Gastroesophageal sphincter (tissue), 4 donors: ENCODE measurements around the gene OLFM4. TPM values are rescaled to one million over a fixed set of nuclear protein-coding genes. Genes with fewer than 3 reads are reported as not detected.

Experiments used
- ATAC-seq: fragments of 150-250 bp; one replicate; pipeline ENCODE4 v1.9.1; 2016; ENCODE audit warnings: mild to moderate bottlenecking, moderate library complexity
- H3K27ac ChIP-seq, 4 donors: fragments of 200-600 bp; sonication (generic) in 3 of 4; 1 replicate in 3 of 4; 2 replicates in 1 of 4; pipeline ENCODE4 v1.5.1; 2016 to 2019
- H3K27me3 ChIP-seq: fragments of 200-600 bp; sonication (generic); one replicate; pipeline ENCODE4 v1.5.1; 2019
- H3K36me3 ChIP-seq, 2 donors: fragments of 200-600 bp; sonication (generic); one replicate each; pipeline ENCODE4 v1.5.1; 2019; ENCODE audit warnings: control low read depth in 1 of 2
- H3K4me1 ChIP-seq, 3 donors: fragments of 200-600 bp; sonication (generic); 1 replicate in 2 of 3; 2 replicates in 1 of 3; pipeline ENCODE4 v1.5.1; 2016 to 2019; ENCODE audit warnings: control low read depth in 2 of 3
- H3K4me3 ChIP-seq, 2 donors: fragments of 200-600 bp; sonication (generic); one replicate each; pipeline ENCODE4 v1.5.1; 2019; ENCODE audit warnings: mild to moderate bottlenecking in 1 of 2, moderate library complexity in 1 of 2
- H3K9me3 ChIP-seq, 3 donors: fragments of 200-600 bp; sonication (generic); one replicate each; pipeline ENCODE4 v1.5.1; 2017 to 2019; ENCODE audit warnings: control low read depth in 2 of 3
- CTCF ChIP-seq, 4 experiments: fragments of 200-600 bp in 2 of 4; fragments of 450-650 bp in 2 of 4; sonication (generic) in 1 of 4; IDR thresholded peaks; one replicate each; pipeline ENCODE4 v1.5.1; 2017 to 2019; ENCODE audit warnings: antibody characterized with exemption in 4 of 4, mild to moderate bottlenecking in 2 of 4, moderate library complexity in 2 of 4
- EP300 ChIP-seq: sonication (generic); formaldehyde crosslinking; IDR thresholded peaks from one replicate; pipeline ENCODE4 v1.6.1; 2017; ENCODE audit warnings: antibody characterized with exemption, mild to moderate bottlenecking
- POLR2A ChIP-seq, 2 donors: fragments of 450-650 bp; IDR thresholded peaks; one replicate each; pipeline ENCODE4 v1.6.1; 2017; ENCODE audit warnings: antibody characterized with exemption in 2 of 2, mild to moderate bottlenecking in 2 of 2, moderate library complexity in 1 of 2
- POLR2AphosphoS5 ChIP-seq: sonication (generic); formaldehyde crosslinking; IDR thresholded peaks from one replicate; pipeline ENCODE4 v1.6.1; 2017; ENCODE audit warnings: antibody characterized with exemption
- whole genome bisulfite sequencing, 2 donors: methylation state at CpG; one replicate each; pipeline ENCODE4 v1.1.5; 2018; ENCODE audit warnings: low coverage in 1 of 2; 5-methylcytosine and 5-hydroxymethylcytosine counted together
- total RNA-seq, 4 donors: library from RNA; depleted of rRNA; stranded (reverse); fragments of >200 nt; gene quantifications; one replicate each; pipeline ENCODE4 v1.1.0, GENCODE V29; 2016

The OLFM4 gene
- total RNA-seq, 4 donors from 2014 or later = 0.13 to 0.82 TPM; not detected in 2

- no peaks in the 10 kb centered on the region for H3K9me3 ChIP-seq
- WGBS, 2 donors = 53 to 76% methylated on average over 4 of the region's 4 CpGs
- H3K4me1 ChIP-seq = no peaks in the 10 kb centered on the region
- no peaks in the 10 kb centered on the region for H3K36me3 ChIP-seq
- peaks cover 6% of the 10 kb centered on the region for H3K27me3 ChIP-seq
- H3K4me3 ChIP-seq = no peak overlapping the region
- no peak overlapping the region for H3K27ac ChIP-seq
- TF ChIP-seq EP300 (no peak), POLR2A (IDR thresholded peaks at IDR 0.05) (no peak), CTCF (IDR thresholded peaks at IDR 0.05) (no peak), POLR2AphosphoS5 (no peak)
- ATAC-seq = no peak
Measured at GRCh38 chr13:53069800-53070199, 41.2 kb downstream of the OLFM4 start.

- no peaks in the 10 kb centered on the region for H3K27me3 ChIP-seq
- no peaks in the 10 kb centered on the region for H3K4me1 ChIP-seq
- no peak overlapping the region for H3K4me3 ChIP-seq
- no peak overlapping the region for H3K27ac ChIP-seq
- H3K36me3 ChIP-seq = no peaks in the 10 kb centered on the region
- 50 to 67% methylated on average over 1 of the region's 1 CpG for WGBS, 2 donors
- no peak for TF ChIP-seq POLR2AphosphoS5
- TF ChIP-seq EP300 = no peak
- no peak for TF ChIP-seq CTCF (IDR thresholded peaks at IDR 0.05)
- TF ChIP-seq POLR2A (IDR thresholded peaks at IDR 0.05) = no peak
- no peaks in the 10 kb centered on the region for H3K9me3 ChIP-seq
- ATAC-seq = no peak
Measured at GRCh38 chr13:53073711-53074110, 45.1 kb downstream of the OLFM4 start.

- WGBS, 2 donors = 44 to 63% methylated on average over 5 of the region's 5 CpGs
Measured at GRCh38 chr13:53074114-53074513, 45.5 kb downstream of the OLFM4 start.

DNA sequence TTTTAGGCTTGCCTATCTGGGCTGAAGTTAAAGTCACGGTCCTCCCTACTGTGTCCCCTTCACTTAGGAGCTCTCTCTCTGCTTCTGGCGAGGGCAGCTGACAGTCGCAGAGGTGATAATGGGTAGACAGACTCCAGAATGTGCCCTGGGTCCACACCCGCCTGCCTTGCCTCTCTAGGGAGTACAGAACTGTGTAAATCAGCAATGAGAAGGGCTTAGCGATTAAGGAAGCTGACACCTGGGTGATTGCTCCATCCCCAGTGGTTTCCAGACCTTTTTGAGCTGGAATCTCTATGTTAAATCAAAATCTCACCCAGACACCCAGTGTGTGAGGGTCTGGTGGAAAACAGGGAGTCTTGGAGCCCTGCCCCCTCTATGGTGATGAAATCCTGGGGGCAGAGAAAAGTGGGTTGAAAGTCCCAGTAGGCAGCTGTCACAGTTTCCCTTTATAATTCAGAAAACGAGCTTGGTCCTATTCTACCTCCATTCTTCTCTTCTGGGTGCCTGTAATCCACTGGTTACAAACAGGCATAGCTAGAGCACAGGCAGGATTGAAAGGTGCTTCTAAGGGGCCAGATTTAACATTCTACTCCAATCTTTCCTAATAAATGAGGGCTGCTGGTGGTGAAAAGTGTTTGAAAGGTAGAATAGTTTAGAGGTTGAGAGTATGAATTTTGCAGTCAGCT lies 46.9 kb downstream of the OLFM4 start:
- Histone ChIP-seq H3K4me1 (no peaks in the 10 kb centered on the region), H3K36me3 (no peaks in the 10 kb centered on the region), H3K27me3 (no peaks in the 10 kb centered on the region), H3K4me3 (no peak overlapping the region), H3K27ac (no peak overlapping the region), H3K9me3 (no peaks in the 10 kb centered on the region)
- ATAC-seq = no peak
- WGBS, 2 donors = 59 to 67% methylated on average over 1 to 4 of the region's 6 CpGs
- TF ChIP-seq EP300 (no peak), POLR2A (IDR thresholded peaks at IDR 0.05) (no peak), POLR2AphosphoS5 (no peak), CTCF (IDR thresholded peaks at IDR 0.05) (no peak)

More at GRCh38 chr13:53074114-53074513, 45.5 kb downstream of the OLFM4 start:
- no peak overlapping the region for H3K4me3 ChIP-seq
- H3K9me3 ChIP-seq = no peaks in the 10 kb centered on the region
- no peaks in the 10 kb centered on the region for H3K27me3 ChIP-seq
- ATAC-seq = no peak
- no peak overlapping the region for H3K27ac ChIP-seq
- H3K36me3 ChIP-seq = no peaks in the 10 kb centered on the region
- H3K4me1 ChIP-seq = no peaks in the 10 kb centered on the region
- TF ChIP-seq CTCF (IDR thresholded peaks at IDR 0.05) (no peak), POLR2AphosphoS5 (no peak), POLR2A (IDR thresholded peaks at IDR 0.05) (no peak), EP300 (no peak)

GRCh38 chr13:53079691-53080090 lies 51.1 kb downstream of the OLFM4 start:
- 42 to 68% methylated on average over 3 to 8 of the region's 8 CpGs for WGBS, 2 donors
- ATAC-seq = no peak
- Histone ChIP-seq H3K27ac (no peak overlapping the region), H3K4me3 (no peak overlapping the region), H3K27me3 (no peaks in the 10 kb centered on the region), H3K36me3 (no peaks in the 10 kb centered on the region), H3K4me1 (no peaks in the 10 kb centered on the region), H3K9me3 (peaks cover 0 to 22% (median 0%) of the 10 kb centered on the region in 3 donors)
- TF ChIP-seq POLR2A (IDR thresholded peaks at IDR 0.05) = no peak
- no peak for TF ChIP-seq CTCF (IDR thresholded peaks at IDR 0.05)
- no peak for TF ChIP-seq EP300
- TF ChIP-seq POLR2AphosphoS5 = no peak
